H1 (cell line): Measurements from ENCODE around the gene NCEH1.

Experiments
- SIN3A ChIP-seq, 2 experiments: IDR thresholded peaks in 1 of 2; conservative IDR thresholded peaks in 1 of 2; 2 replicates each; pipeline ENCODE4 v1.6.1; 2011 to 2012; ENCODE audit warnings: low read length in 2 of 2, improper control_type of control experiment in 1 of 2, low read depth in 1 of 2, mild to moderate bottlenecking in 1 of 2
- SP1 ChIP-seq: IDR thresholded peaks from 2 replicates; pipeline ENCODE4 v1.6.1; 2011; ENCODE audit warnings: low read depth, low read length
- TF ChIP-seq, protein P1 (sequence below), 3 experiments: IDR thresholded peaks; 1 replicate in 2 of 3; 2 replicates in 1 of 3; pipeline versions ENCODE4 v1.5.1 to v1.6.1; 2011; ENCODE audit warnings: low read length in 3 of 3, mild to moderate bottlenecking in 3 of 3, inconsistent platforms in 2 of 3, low read depth in 1 of 3, moderate library complexity in 1 of 3; ENCODE audit not compliant: insufficient read depth in 1 of 3; ENCODE audit errors: control extremely low read depth in 1 of 3

DNA sequence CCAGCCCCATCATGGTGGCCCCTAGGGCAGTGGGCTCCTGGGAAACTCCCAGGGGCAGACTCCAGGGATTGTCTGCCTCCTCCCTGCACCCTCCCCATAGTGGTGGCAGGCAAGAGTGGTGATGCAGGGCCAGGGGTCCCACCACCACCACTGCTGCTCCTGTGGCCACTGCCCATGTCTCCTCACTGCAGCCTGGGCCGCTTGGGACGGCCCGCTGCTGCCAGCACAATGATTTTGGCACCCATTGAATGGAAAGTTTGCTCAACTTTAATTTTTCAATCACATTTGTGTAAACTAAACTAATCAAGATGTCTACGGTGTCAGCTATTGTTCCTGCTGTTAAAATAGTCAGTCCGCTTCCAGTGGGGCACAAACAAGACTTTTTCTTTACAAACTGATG lies 95.6 kb downstream of the NCEH1 start:
- TF ChIP-seq, protein P1, sequence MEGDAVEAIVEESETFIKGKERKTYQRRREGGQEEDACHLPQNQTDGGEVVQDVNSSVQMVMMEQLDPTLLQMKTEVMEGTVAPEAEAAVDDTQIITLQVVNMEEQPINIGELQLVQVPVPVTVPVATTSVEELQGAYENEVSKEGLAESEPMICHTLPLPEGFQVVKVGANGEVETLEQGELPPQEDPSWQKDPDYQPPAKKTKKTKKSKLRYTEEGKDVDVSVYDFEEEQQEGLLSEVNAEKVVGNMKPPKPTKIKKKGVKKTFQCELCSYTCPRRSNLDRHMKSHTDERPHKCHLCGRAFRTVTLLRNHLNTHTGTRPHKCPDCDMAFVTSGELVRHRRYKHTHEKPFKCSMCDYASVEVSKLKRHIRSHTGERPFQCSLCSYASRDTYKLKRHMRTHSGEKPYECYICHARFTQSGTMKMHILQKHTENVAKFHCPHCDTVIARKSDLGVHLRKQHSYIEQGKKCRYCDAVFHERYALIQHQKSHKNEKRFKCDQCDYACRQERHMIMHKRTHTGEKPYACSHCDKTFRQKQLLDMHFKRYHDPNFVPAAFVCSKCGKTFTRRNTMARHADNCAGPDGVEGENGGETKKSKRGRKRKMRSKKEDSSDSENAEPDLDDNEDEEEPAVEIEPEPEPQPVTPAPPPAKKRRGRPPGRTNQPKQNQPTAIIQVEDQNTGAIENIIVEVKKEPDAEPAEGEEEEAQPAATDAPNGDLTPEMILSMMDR (IDR thresholded peaks at IDR 0.05; ENCODE audit: control extremely low read depth in 1 of 3, insufficient read depth in 1 of 3, low read depth in 1 of 3, low read length in 3 of 3) = no peak
- TF ChIP-seq SIN3A (conservative IDR thresholded peaks at IDR 0.05 in 1 of 2, IDR thresholded peaks at IDR 0.05 in 1 of 2; ENCODE audit: low read depth in 1 of 2, low read length in 2 of 2) = no peak
- no peak for TF ChIP-seq SP1
